HG02763 (cell line): ENCODE measurements around the gene MYL12A.
"Not testable (repeated sequence)": the region's sequence is repeated elsewhere in the genome, so short reads cannot be mapped to it uniquely, and the experiment has no call there.

Experiments used
- ATAC-seq: cut with Tn5 transposase; IDR thresholded peaks from one replicate; pipeline ENCODE4 v1.9.1; 2021; ENCODE audit warnings: mild to moderate bottlenecking, moderate library complexity; ENCODE audit not compliant: unreplicated experiment

The MYL12A gene

DNA sequence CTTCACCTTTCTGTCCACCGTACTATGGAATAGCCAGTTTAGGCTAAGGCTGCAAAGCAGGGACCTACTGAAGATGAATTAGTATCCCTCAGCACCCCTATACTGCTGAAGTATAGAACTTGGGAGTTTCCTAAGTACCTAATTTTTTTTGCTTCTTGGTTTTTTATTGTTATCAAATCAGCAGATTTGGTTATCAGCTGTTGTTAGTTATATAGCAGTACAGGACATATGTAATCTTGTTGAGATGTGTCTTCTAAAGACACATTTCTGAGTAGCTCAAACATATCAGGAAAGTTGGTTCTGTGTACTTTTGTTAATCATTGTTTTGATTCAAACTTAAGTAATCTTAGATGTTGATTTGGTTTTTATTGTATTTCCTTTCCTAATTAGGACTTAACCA is 5.2 kb downstream of the MYL12A start:
- no peak for ATAC-seq

DNA sequence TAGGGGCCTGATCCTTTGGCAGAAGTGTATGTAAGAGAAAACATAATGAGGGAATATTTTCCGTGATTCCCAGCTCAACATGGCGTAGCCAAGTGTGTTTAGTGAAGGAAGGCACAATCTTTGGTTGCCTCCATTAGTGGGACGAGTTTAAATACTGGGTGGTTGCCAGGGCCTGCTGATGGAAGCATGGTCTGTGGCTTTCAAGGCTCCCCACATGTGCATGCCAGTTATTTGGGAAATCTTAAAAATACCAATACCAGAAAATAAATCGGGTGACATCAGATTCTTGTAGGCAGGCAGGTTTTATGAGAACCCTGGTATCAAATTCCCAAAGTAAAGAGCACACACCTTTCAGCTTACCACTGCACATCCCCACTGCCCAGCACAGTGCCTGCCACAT is 7.1 kb downstream of the MYL12A start:
- ATAC-seq = no peak

DNA sequence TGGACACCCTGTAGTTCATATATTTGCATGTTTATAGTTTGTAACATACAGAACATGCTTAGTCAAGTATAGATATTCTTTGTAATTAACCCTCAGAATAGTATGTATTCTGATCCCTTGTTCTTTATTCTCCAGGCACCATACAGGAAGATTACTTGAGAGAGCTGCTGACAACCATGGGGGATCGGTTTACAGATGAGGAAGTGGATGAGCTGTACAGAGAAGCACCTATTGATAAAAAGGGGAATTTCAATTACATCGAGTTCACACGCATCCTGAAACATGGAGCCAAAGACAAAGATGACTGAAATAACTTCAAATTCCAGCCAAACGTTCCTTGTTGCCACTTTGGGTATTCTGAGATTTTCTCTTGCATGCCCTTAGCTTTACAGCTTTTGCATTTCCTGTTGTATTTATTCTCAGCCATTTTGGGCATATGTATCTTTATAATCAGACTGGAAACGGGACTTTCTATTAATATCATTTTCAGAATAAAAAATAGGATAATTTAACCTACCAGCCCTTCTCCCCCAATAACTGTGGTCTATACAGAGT is 8.1 kb downstream of the MYL12A start:
- ATAC-seq = no peak

DNA sequence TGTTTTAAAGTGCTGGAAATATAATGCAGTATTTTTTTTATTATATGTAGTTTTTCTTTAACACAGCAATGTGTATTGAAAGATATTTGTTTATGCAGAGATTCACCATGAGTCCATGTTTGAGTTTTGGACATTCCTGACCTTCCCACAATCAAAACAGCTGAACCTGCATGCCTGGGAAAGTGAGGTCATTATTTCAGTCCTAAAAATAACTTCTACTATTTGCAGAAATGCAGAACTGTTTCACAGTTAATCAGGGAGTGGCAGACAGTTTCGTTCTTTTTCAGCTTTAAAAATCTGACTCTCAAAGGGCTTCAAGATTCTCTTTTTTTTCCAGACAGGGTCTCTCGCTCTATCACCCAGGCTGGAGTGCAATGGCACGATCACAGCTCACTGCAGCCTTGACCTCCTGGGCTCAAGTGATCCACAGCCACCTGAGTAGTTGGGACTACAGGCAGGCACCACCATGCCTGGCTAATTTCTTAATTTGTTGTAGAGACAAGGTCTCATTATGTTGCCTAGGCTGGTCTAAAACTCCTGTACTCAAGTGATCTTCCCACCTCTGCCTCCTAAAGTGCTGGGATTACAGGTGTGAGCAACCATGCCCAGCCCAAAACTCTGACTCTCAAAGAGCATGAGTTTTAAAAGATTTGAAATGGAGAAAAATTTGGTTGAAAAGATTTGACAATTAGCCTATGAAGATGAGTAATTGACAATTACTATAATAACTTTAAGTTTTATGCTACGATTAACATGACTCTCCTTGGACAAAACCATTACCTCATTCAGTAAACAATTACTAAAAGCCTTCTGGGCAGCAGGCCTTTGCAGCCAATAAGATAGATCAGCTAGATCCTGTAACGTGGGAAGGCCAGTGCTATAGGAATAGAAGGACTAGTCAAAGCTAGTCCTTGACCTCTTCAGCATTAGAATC is 9.4 kb downstream of the MYL12A start:
- no peak for ATAC-seq

DNA sequence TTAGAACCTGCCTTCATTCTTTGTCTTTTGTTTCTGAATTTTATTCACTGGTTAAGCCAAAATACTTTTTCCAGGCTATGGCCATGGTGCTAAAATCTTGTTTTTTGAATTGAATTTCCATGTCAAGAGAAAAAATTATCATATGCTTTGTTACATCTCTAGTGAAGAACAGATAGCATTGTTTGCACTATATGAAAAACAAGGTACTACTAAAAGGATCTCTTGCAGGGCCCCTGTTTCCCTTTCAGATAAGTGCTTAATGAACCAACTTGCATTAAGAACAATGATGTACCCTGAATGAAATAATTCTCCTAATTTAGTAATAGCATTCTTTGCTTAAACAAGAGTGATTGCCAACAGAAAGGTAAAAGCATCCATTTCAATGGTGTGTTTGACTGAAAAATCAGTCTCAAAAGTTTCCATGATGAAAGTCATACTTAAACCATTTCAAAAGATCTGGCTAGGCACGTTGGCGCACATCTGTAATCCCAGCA is 10.1 kb downstream of the MYL12A start:
- no peak for ATAC-seq

DNA sequence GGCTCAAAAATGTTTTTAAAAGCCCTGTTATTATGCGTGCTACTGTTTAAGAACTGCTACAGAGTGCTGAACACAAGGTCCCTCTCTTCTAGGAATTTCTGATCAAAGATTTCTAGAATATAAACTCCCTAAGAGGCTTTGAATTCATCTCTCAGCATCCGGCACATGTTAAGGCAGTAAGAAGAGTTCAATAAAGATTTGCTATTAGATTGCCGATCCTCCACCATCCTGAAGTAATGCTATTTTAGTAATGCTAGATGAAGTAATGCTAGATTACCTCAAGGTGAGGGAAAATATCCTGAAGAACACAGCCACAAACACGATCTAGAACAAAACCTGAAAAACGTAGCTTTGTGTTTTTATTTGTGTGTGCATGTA is 13.4 kb downstream of the MYL12A start:
- no peak for ATAC-seq

DNA sequence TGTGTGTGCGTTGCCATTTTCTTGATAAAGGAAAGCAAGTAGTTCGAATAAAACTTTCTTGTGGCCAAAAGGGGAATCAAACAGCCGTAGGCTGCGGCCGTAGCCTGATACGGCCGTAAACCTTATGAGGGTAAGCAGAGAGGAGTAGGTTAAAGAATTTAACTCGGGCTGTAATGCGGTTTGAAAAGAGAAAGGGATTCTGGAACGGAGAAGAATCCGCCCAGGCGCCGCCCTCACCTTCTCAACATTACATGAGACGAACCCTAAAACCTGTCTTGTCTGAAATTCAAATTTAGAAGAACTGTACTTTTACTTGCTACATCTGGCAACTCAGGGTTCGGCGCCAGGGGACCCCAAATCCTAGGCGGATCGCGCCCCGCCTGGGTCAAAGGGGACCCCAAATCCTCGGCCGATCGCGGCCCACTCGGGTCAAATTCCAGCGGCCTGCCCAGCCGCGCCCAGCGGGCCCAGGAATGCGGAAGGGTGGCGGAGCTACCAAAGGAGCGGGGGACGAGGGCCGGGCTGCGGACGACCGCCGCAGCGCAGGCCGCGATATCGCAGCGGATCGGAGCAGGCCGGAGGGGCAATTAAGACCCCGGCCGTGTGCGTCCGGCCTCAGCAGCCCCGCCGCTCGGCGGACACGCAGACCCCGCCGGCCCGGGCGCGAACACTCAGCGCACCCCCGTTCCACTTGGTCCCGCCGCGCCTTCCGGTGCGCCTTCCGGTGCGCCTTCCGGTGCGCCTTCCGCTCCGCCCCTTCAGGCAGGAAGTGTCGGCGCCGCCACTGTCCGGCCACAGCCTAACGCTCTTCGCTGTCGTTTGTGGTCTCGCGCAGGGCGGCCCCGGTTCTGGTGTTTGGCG is 14.0 kb downstream of the MYL12A start, which contains the start of gene MYL12B:
Gene MYL12B (plus strand): TSS at position 761 of the 861 bp plus-strand sequence. CDS start 10,766 bp downstream, outside the sequence.
- peak; percentile 87 for ATAC-seq

DNA sequence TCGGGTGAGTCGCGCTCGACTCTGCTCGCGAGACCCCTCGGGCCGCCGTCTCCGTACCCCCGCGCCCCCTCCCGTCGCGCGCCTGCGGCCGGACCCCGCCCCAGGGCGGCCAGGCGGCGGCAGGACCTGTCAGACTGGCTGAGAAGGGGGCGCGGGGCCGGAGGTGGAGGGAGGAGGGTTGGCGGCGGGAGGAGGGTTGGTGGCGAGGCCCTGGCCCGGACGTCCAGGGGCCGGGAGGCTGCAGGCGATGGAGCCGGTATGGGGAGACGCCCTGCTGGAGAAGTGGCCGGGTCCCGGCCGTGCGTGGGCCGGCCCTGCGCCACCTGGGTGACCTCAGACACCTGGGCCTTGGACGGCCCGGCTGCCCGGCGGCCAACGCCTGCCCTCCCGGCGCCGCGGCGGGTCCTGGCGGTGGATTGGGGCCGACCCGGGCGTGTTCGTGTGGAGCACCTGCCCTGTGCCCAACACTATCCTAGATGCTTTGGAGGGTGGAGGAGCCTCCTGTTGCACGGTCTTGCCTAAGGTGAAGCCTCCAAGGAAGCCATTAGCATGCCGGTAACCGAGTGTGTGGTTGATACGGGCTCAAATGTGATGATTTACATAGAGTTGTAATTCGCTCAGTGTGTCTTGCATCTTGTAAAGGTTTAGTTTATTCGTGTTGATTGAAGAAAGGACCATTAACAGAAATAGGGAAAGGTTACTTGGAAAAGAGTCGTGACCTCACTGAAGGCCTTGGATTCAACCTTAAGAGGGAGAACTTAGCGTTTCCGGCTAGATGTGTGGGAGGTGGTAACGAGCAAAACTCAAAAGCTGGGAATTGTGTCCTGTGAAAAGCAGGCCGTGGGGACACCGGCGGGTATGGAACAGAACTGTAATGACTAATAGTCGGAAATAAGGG is 14.9 kb downstream of the MYL12A start:
- ATAC-seq = peak; percentile 31

DNA sequence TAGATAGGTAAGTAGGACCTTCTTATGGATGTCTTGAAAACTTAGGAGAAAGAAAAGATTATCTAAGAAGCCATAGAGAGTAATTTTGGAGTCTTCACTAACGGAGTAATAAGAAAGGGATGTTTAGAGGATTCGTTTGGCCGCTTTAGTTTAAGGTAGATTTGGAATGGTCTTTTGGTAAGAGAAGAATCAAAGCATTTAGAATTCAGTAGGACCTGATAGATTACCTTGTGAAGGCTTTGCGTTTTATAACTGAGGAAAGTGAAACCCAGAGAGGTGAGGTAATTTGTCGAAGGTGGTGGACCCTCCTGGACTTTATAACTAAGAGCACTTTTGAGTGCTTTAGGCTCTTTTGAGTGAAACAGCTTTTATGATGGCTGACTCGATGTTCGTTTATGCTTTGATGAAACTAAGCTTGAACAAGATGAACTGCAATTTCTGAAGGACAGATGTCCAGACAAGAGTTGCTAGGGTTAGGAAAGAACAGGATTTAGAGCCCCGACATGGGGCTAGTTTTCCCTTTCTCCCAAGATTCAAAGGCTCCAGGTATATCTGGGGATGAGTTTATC is 15.6 kb downstream of the MYL12A start:
- no peak for ATAC-seq

DNA sequence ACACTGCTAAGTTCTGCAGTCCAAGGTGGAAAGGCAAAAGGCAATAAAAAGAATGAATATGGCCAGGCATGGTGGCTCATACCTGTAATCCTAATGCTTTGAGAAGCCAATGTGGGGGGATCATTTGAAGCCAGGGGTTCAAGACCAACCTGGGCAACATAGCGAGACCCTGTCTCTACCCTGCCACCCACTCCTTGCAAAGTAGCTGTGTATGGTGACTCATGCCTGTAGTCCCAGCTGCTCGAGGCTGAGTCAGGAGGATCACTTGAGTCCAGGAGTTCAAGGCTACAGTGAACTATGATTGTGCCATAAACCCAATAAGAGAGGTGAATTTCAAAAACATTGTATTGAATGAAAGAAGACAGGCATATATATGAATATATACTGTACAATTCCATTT is 16.8 kb downstream of the MYL12A start:
- ATAC-seq = no peak

DNA sequence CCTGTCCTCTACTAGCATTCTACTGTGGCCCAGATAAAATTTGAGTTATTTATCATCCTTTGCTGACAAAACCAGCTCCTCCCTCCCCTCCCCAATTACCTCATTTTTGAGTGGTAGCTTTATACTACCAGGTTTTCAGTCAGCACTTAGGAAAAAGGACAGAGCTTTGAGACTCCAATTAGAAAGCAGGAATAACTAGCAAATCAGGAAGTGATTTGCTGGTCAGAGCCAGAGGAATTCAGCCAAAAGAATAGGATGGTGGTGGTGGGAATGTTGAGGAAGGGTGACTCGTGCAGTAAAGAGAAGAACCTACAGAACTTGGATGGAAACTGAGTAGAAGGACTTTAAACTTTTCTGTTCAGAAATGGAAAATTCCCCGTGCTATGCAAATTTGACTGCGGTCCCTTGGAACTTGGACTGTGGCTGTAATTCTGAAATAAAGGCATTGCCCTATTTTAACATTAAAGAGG is 18.0 kb downstream of the MYL12A start:
- no peak for ATAC-seq

DNA sequence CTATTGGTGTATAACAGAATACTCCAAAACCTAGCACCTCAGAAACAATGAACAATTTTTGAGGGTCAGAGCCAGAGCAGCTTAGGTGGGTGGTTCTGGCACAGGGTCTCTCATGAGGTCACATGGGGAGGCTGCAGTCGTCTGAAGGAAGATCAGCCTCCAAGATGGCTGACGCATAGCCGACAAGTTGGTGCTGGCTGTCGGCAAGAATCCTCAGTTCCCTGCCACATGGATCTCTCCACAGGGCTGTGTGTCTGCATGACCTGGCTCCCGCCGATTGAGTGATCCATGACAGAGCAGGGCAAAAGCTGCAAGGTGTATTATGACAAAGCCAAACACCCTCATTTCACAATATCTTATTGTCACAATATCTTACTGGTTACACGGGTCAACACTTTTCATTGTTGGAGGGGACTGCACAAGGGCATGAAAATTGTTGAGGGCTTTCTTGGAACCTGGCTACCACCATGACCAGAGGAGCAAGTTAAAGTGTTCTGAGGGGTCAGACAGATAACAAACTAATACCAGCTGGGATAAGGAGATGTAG is 18.5 kb downstream of the MYL12A start:
- ATAC-seq = no peak

DNA sequence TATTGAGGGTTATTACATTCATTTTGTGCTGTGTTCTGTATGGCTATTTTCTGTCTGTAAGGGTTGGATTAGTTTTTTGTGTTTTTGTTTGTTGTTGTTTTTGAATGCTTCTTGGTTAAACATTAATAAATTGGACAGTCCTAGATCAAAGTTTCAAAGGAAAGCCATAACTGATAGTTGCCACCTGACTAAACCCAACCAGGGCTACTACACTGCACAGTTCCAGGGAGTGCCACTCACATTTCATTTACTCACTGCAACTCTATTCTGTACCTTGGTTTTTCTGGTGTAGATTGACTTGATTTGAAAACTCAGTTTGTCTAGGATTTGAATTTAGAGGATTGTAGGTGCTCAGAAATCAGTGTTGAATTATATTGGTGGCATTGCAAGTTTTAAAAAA is 20.7 kb downstream of the MYL12A start:
- ATAC-seq = no peak

DNA sequence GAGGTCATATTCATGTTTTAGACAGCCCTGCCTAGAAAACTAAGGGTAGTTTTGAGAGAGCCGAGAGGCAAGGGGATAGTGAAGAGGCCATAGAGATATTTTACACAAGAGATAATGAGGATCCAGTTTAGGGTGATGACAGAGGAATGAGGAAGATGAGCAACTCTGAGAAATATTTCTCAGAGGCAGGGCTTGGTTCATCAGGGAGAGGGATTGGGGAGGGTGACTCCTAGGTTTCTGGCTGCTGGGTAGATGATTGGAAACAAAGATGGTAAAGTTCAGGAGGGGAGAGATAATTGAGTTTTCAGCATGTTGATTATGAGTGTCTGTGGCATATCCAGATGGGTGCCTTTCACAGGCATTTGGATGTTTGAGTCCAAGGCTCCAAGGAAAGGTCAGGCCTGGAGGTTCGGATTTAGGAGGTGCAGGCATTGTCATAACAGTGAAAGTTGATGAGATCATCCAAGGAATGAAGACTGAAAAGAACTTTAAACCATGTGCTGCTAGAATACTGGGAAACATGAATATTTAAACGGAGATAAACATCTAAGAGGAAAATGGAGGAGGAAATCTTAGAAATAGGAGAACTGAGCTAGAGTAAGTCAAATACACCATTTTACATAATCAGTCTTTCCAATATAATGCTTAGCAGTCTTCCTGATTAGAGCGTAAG is 21.8 kb downstream of the MYL12A start:
- ATAC-seq = no peak

DNA sequence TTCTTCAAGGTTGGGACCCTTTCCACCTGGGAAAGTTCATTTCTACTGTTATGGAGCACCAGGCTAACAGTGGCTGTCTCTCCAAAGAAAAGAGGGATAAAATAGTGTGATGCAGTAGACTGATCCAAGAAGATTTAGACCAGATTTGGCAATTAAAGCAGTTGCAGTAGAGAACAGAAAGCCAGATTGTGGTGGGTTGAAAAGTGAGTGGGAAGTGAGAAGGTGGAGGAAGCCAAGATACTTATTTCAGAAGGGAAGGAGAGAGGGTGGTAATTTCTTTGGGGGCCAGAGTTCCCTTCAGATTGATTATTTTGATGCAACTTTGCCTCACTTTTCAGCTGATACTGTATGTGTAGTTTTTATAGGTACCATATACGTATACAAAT is 22.3 kb downstream of the MYL12A start:
- ATAC-seq = no peak

DNA sequence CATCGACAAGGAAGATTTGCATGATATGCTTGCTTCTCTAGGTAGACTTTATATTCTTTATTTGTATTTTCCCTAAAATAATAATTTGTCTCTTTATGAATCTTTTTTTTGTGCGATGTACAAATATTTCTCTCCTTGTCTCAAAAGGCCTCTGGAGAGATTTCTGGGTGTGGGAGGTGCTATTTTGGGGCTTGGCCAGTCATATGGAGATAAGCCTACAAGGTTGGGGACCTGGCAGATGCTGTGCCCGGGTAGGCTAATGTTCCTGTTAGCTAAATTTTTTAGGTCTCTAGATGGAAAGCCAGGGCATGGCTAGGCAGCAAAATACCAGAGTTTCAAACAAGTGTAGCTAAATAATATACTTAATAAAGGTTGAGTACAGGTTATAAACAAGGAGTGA is 25.4 kb downstream of the MYL12A start:
- no peak for ATAC-seq

DNA sequence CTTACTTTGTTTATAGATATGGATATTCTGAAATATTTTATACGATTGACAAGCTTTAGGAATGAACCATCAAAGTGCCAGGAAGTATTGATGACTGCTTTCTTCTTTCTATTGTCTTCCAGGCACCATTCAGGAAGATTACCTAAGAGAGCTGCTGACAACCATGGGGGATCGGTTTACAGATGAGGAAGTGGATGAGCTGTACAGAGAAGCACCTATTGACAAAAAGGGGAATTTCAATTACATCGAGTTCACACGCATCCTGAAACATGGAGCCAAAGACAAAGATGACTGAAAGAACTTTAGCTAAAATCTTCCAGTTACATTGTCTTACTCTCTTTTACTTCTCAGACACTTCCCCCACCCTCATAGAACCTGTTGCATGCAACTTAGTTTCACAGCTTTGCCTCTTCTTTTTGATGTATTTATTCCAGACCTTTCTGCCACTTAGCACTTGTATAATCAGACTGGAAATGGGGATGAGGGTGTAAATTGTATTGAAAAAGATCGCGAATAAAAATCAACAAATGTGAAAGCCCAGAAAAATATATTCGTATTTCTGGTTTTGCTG is 30.1 kb downstream of the MYL12A start:
- ATAC-seq = not testable (repeated sequence)
